Psoas muscle (tissue), 8 donors: Measurements from ENCODE around the gene GAMT. TPM values are rescaled to one million over a fixed set of nuclear protein-coding genes. Genes with fewer than 3 reads are reported as not detected.

Source experiments
- ATAC-seq, 4 donors: fragments of 200-7000 bp; cut with Tn5 transposase; one replicate each; pipeline ENCODE4 v1.9.1; 2020; ENCODE audit warnings: moderate library complexity in 3 of 4, mild to moderate bottlenecking in 2 of 4
- DNase-seq, 2 donors: peaks; one replicate each; pipeline ENCODE4 v3.0.0-alpha.2; 2020
- H3K27ac ChIP-seq: fragments of 200-600 bp; one replicate; pipeline ENCODE4 v1.8.0; 2022
- H3K27me3 ChIP-seq, 3 donors: fragments of 200-600 bp in 1 of 3; one replicate each; pipeline versions ENCODE4 v1.6.1 to v1.8.0; 2013 to 2022; ENCODE audit warnings: low read length in 2 of 3, mild to moderate bottlenecking in 2 of 3, moderate library complexity in 1 of 3; ENCODE audit not compliant: insufficient read depth in 3 of 3
- H3K36me3 ChIP-seq, 2 donors: fragments of 200-600 bp in 1 of 2; one replicate each; pipeline versions ENCODE4 v1.6.1 to v1.8.0; 2013 to 2022; ENCODE audit warnings: low read depth in 1 of 2, mild to moderate bottlenecking in 1 of 2, moderate library complexity in 1 of 2; ENCODE audit not compliant: insufficient read depth in 1 of 2
- H3K4me1 ChIP-seq: fragments of 200-600 bp; one replicate; pipeline ENCODE4 v1.8.0; 2022
- H3K4me3 ChIP-seq: fragments of 200-600 bp; one replicate; pipeline ENCODE4 v1.8.0; 2022; ENCODE audit warnings: mild to moderate bottlenecking
- H3K9me3 ChIP-seq: fragments of 200-600 bp; one replicate; pipeline ENCODE4 v1.8.0; 2022
- CTCF ChIP-seq: fragments of 200-600 bp; IDR thresholded peaks from one replicate; pipeline ENCODE4 v1.8.0; 2022; ENCODE audit warnings: antibody characterized with exemption
- WGBS, 3 donors: extraction: QIAGEN DNeasy Blood & Tissue Kit; methylation state at CpG; one replicate each; pipeline versions ENCODE4 v1.1.6 to v1.1.7; 2013; 5-methylcytosine and 5-hydroxymethylcytosine counted together
- intact Hi-C, 2 donors: fragments of 100-400 bp; cut with DNase I; formaldehyde crosslinking; loops; one replicate each; pipeline versions ENCODE4 v1.11.0 to v1.14.2; 2022
- polyA plus RNA-seq, 3 donors: library from polyadenylated mRNA; stranded (reverse); fragments of 200-250 nt; gene quantifications; one replicate each; pipeline ENCODE4 v1.2.3, GENCODE V29; 2013
- total RNA-seq, 4 donors: library from RNA; stranded (reverse); fragmentation: NEBNext Ultra II Directional in 2 of 4; extraction: Animal tissue kit (Norgen Biotek cat#: 25700) in 2 of 4; gene quantifications; one replicate each; pipeline versions ENCODE4 v1.2.1 to v1.2.4, GENCODE V29; 2021 to 2023
- donor health status: healthy with polysubstance abuse.
- donor health status: DM: no; HTN: no; CAD: no; lungs with moderate emphysema.
- donor health status: Bipolar disorder and iron deficiency.
- donor health status: healthy.
- donor health status: DM: yes; HTN: yes; CAD: no.
- donor health status: DM: no; HTN: no; CAD: no.
- donor health status: DM: no; HTN: no; CAD: no.
- donor health status: DM: yes; HTN: yes; CAD: no.

GAMT gene
- total and polyA plus RNA-seq, 7 donors = 162 to 464 (median 237) TPM

GRCh38 chr19:1427221-1427920 is 26.0 kb upstream of the GAMT start:
- no peak overlapping the region for H3K4me3 ChIP-seq
- H3K27me3 ChIP-seq = no peaks in the 10 kb centered on the region
- no peak for DNase-seq
- TF ChIP-seq CTCF = no peak
- intact Hi-C loops = no loop called here
- H3K27ac ChIP-seq = no peak overlapping the region
- H3K36me3 ChIP-seq = peaks cover 10 to 98% of the 10 kb centered on the region in 2 donors
- no peaks in the 10 kb centered on the region for H3K9me3 ChIP-seq
- 85 to 90% (median 88%) methylated on average over 27 of the region's 27 CpGs for WGBS, 3 donors
- ATAC-seq = no peak
- no peaks in the 10 kb centered on the region for H3K4me1 ChIP-seq

GRCh38 chr19:1426736-1427135 is 25.4 kb upstream of the GAMT start:
- 80 to 83% (median 83%) methylated on average over 9 of the region's 9 CpGs for WGBS, 3 donors
- no peak overlapping the region for H3K4me3 ChIP-seq
- no peaks in the 10 kb centered on the region for H3K4me1 ChIP-seq
- H3K9me3 ChIP-seq = no peaks in the 10 kb centered on the region
- DNase-seq = no peak
- intact Hi-C loops = no loop called here
- no peak for TF ChIP-seq CTCF
- H3K36me3 ChIP-seq = peaks cover 10 to 98% of the 10 kb centered on the region in 2 donors
- no peaks in the 10 kb centered on the region for H3K27me3 ChIP-seq
- ATAC-seq = no peak
- H3K27ac ChIP-seq = no peak overlapping the region

- WGBS, 3 donors = 84 to 91% (median 87%) methylated on average over 14 of the region's 14 CpGs
- Histone ChIP-seq H3K9me3 (no peaks in the 10 kb centered on the region), H3K27me3 (no peaks in the 10 kb centered on the region), H3K4me1 (no peaks in the 10 kb centered on the region), H3K36me3 (peaks cover 10 to 98% of the 10 kb centered on the region in 2 donors), H3K4me3 (no peak overlapping the region), H3K27ac (no peak overlapping the region)
- ATAC-seq (no peak), DNase-seq (no peak)
- no peak for TF ChIP-seq CTCF
- intact Hi-C loops = no loop called here
These were observed 24.6 kb upstream of the GAMT start for GRCh38 chr19:1425902-1426301.

GRCh38 chr19:1425102-1425837 is 23.9 kb upstream of the GAMT start:
- ATAC-seq = no peak
- no peak for DNase-seq
- Histone ChIP-seq H3K27ac (no peak overlapping the region), H3K36me3 (peaks cover 10 to 98% of the 10 kb centered on the region in 2 donors), H3K9me3 (no peaks in the 10 kb centered on the region), H3K4me1 (no peaks in the 10 kb centered on the region), H3K4me3 (no peak overlapping the region), H3K27me3 (no peaks in the 10 kb centered on the region)
- WGBS, 3 donors = 84 to 87% (median 86%) methylated on average over 33 of the region's 33 CpGs
- intact Hi-C loops = no loop called here
- no peak for TF ChIP-seq CTCF
